ENCODE data around the gene CEP76. TPM values are rescaled to one million over a fixed set of nuclear protein-coding genes. Genes with fewer than 3 reads are reported as not detected.

Gene CEP76
- total RNA-seq, 4 donors from 2014 or later, result 7.0 to 10.0 (median 9.3) TPM

- no peak for DNase-seq
- Histone ChIP-seq H3K9me3 (no peaks in the 10 kb centered on the region), H3K4me3 (replicated peaks in 1 of 3) (no peak overlapping the region), H3K27me3 (no peaks in the 10 kb centered on the region), H3K27ac (no peak overlapping the region), H3K36me3 (peaks cover 0 to 3% of the 10 kb centered on the region in 2 donors), H3K4me1 (no peaks in the 10 kb centered on the region)
- 83 to 86% methylated on average over 4 of the region's 4 CpGs for WGBS, 2 donors
- intact Hi-C loops (cut with DNase I), result no loop called here
- TF ChIP-seq POLR2A (IDR thresholded peaks at IDR 0.05) (no peak), CTCF (IDR thresholded peaks at IDR 0.05) (no peak)
These were observed 13.2 kb downstream of the CEP76 start for GRCh38 chr18:12689256-12689850.

GRCh38 chr18:12686100-12686499, 16.4 kb downstream of the CEP76 start:
- H3K27ac ChIP-seq, result no peak overlapping the region
- intact Hi-C loops (cut with DNase I), result no loop called here
- H3K9me3 ChIP-seq, result no peaks in the 10 kb centered on the region
- 81 to 87% methylated on average over 3 of the region's 3 CpGs for WGBS, 2 donors
- H3K27me3 ChIP-seq, result no peaks in the 10 kb centered on the region
- no peaks in the 10 kb centered on the region for H3K4me1 ChIP-seq
- peaks cover 0 to 2% of the 10 kb centered on the region in 2 donors for H3K36me3 ChIP-seq
- TF ChIP-seq CTCF (IDR thresholded peaks at IDR 0.05), result no peak
- no peak for TF ChIP-seq POLR2A (IDR thresholded peaks at IDR 0.05)
- H3K4me3 ChIP-seq (replicated peaks in 1 of 3), result no peak overlapping the region
- DNase-seq, result no peak

- Histone ChIP-seq H3K27me3 (no peaks in the 10 kb centered on the region), H3K27ac (peak overlapping the region; percentile 64 to 67 (median 66)), H3K36me3 (peaks cover 3% of the 10 kb centered on the region in 2 donors), H3K4me3 (replicated peaks in 1 of 3) (no peak overlapping the region), H3K9me3 (no peaks in the 10 kb centered on the region), H3K4me1 (no peaks in the 10 kb centered on the region)
- DNase-seq, result peak; percentile 29 to 44
- TF ChIP-seq CTCF (IDR thresholded peaks at IDR 0.05) (no peak), POLR2A (IDR thresholded peaks at IDR 0.05) (peak in 1 of 2 donors; percentile 58)
- WGBS, 2 donors, result 48 to 53% methylated on average over 8 of the region's 8 CpGs
- intact Hi-C loops (cut with DNase I), result no loop called here
These were observed 23.2 kb downstream of the CEP76 start for GRCh38 chr18:12679183-12679786.

- no peak overlapping the region for H3K4me3 ChIP-seq (replicated peaks in 1 of 3)
- WGBS, 2 donors, result 93 to 97% methylated on average over 5 of the region's 5 CpGs
- TF ChIP-seq POLR2A (IDR thresholded peaks at IDR 0.05), result no peak
- no peak for TF ChIP-seq CTCF (IDR thresholded peaks at IDR 0.05)
- H3K27me3 ChIP-seq, result no peaks in the 10 kb centered on the region
- H3K27ac ChIP-seq, result no peak overlapping the region
- no peaks in the 10 kb centered on the region for H3K9me3 ChIP-seq
- DNase-seq, result no peak
- no peaks in the 10 kb centered on the region for H3K4me1 ChIP-seq
- intact Hi-C loops (cut with DNase I), result no loop called here
- no peaks in the 10 kb centered on the region for H3K36me3 ChIP-seq
These were observed 34.5 kb downstream of the CEP76 start for GRCh38 chr18:12668041-12668440.

GRCh38 chr18:12659904-12660605, 42.5 kb downstream of the CEP76 start:
- no peaks in the 10 kb centered on the region for H3K27me3 ChIP-seq
- intact Hi-C loops (cut with DNase I), result loop anchor here (2.0 to 5.0 kb wide), 2 partner anchors 123 to 267 kb away; no protein-coding TSS in a partner anchor
- no peaks in the 10 kb centered on the region for H3K9me3 ChIP-seq
- DNase-seq, result peak; percentile 52 to 56
- peaks cover 0 to 5% of the 10 kb centered on the region in 2 donors for H3K4me1 ChIP-seq
- no peaks in the 10 kb centered on the region for H3K36me3 ChIP-seq
- H3K4me3 ChIP-seq (replicated peaks in 1 of 3), result no peak overlapping the region
- no peak overlapping the region for H3K27ac ChIP-seq
- 80 to 85% methylated on average over 9 of the region's 9 CpGs for WGBS, 2 donors
- TF ChIP-seq POLR2A (IDR thresholded peaks at IDR 0.05) (no peak), CTCF (IDR thresholded peaks at IDR 0.05) (peak; percentile 69 to 95 (median 87))
